ENCODE measurements around the gene MYO10.

DNA sequence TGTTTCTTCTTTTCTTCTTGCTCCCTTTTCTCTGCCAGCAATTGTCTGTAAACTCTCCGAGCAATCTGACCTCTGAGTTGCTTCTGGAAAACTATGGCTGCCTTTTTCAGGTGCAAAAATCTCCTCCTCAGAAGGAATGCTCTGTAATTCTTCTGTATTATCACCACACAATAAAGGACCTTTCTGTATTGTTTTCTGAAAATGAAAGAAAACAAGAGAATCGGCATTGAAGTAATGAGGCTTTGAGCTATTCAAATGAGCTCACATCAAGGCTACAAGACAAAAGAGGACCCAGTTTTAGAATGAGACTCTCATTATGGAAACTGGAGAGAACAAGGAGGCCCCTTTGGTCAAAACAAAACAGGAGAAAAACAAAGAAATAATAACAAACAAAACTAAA lies 233.1 kb downstream of the MYO10 start:
- no peak for TF ChIP-seq ISL1 (CRISPR knock-in tag; IDR thresholded peaks at IDR 0.05)
- TF ChIP-seq ZC3H10 (CRISPR knock-in tag; IDR thresholded peaks at IDR 0.05): no peak
- TF ChIP-seq, protein P1, sequence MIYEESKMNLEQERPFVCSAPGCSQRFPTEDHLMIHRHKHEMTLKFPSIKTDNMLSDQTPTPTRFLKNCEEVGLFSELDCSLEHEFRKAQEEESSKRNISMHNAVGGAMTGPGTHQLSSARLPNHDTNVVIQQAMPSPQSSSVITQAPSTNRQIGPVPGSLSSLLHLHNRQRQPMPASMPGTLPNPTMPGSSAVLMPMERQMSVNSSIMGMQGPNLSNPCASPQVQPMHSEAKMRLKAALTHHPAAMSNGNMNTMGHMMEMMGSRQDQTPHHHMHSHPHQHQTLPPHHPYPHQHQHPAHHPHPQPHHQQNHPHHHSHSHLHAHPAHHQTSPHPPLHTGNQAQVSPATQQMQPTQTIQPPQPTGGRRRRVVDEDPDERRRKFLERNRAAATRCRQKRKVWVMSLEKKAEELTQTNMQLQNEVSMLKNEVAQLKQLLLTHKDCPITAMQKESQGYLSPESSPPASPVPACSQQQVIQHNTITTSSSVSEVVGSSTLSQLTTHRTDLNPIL (CRISPR knock-in tag; IDR thresholded peaks at IDR 0.05; ENCODE audit: low read depth): no peak
- no peak for TF ChIP-seq ZNF8 (CRISPR knock-in tag; IDR thresholded peaks at IDR 0.05)
- TF ChIP-seq ZNF70 (CRISPR knock-in tag; IDR thresholded peaks at IDR 0.05): no peak
- TF ChIP-seq ZFP30 (CRISPR knock-in tag; IDR thresholded peaks at IDR 0.05): no peak
- TF ChIP-seq GLIS3 (CRISPR knock-in tag; IDR thresholded peaks at IDR 0.05): no peak
- TF ChIP-seq, protein P2, sequence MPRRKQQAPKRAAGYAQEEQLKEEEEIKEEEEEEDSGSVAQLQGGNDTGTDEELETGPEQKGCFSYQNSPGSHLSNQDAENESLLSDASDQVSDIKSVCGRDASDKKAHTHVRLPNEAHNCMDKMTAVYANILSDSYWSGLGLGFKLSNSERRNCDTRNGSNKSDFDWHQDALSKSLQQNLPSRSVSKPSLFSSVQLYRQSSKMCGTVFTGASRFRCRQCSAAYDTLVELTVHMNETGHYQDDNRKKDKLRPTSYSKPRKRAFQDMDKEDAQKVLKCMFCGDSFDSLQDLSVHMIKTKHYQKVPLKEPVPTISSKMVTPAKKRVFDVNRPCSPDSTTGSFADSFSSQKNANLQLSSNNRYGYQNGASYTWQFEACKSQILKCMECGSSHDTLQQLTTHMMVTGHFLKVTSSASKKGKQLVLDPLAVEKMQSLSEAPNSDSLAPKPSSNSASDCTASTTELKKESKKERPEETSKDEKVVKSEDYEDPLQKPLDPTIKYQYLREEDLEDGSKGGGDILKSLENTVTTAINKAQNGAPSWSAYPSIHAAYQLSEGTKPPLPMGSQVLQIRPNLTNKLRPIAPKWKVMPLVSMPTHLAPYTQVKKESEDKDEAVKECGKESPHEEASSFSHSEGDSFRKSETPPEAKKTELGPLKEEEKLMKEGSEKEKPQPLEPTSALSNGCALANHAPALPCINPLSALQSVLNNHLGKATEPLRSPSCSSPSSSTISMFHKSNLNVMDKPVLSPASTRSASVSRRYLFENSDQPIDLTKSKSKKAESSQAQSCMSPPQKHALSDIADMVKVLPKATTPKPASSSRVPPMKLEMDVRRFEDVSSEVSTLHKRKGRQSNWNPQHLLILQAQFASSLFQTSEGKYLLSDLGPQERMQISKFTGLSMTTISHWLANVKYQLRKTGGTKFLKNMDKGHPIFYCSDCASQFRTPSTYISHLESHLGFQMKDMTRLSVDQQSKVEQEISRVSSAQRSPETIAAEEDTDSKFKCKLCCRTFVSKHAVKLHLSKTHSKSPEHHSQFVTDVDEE (CRISPR knock-in tag; IDR thresholded peaks at IDR 0.05): no peak
- no peak for TF ChIP-seq TOX (CRISPR knock-in tag; IDR thresholded peaks at IDR 0.05; ENCODE audit: borderline replicate concordance)
- TF ChIP-seq, protein P3, sequence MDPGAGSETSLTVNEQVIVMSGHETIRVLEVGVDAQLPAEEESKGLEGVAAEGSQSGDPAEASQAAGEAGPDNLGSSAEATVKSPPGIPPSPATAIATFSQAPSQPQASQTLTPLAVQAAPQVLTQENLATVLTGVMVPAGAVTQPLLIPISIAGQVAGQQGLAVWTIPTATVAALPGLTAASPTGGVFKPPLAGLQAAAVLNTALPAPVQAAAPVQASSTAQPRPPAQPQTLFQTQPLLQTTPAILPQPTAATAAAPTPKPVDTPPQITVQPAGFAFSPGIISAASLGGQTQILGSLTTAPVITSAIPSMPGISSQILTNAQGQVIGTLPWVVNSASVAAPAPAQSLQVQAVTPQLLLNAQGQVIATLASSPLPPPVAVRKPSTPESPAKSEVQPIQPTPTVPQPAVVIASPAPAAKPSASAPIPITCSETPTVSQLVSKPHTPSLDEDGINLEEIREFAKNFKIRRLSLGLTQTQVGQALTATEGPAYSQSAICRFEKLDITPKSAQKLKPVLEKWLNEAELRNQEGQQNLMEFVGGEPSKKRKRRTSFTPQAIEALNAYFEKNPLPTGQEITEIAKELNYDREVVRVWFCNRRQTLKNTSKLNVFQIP (CRISPR knock-in tag; IDR thresholded peaks at IDR 0.05; ENCODE audit: borderline replicate concordance, low read depth): no peak
